ENCODE measurements around the gene NOS1AP.

- no peak for TF ChIP-seq FOXM1 (IDR thresholded peaks at IDR 0.05; ENCODE audit: low read depth)
- no peak for TF ChIP-seq RCOR1 (IDR thresholded peaks at IDR 0.05; ENCODE audit: low read length)
- TF ChIP-seq, protein P1, sequence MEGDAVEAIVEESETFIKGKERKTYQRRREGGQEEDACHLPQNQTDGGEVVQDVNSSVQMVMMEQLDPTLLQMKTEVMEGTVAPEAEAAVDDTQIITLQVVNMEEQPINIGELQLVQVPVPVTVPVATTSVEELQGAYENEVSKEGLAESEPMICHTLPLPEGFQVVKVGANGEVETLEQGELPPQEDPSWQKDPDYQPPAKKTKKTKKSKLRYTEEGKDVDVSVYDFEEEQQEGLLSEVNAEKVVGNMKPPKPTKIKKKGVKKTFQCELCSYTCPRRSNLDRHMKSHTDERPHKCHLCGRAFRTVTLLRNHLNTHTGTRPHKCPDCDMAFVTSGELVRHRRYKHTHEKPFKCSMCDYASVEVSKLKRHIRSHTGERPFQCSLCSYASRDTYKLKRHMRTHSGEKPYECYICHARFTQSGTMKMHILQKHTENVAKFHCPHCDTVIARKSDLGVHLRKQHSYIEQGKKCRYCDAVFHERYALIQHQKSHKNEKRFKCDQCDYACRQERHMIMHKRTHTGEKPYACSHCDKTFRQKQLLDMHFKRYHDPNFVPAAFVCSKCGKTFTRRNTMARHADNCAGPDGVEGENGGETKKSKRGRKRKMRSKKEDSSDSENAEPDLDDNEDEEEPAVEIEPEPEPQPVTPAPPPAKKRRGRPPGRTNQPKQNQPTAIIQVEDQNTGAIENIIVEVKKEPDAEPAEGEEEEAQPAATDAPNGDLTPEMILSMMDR (IDR thresholded peaks at IDR 0.05), result no peak
- TF ChIP-seq POLR2AphosphoS5 (IDR thresholded peaks at IDR 0.05; ENCODE audit: low read depth, low read length), result no peak
- TF ChIP-seq, protein P2, sequence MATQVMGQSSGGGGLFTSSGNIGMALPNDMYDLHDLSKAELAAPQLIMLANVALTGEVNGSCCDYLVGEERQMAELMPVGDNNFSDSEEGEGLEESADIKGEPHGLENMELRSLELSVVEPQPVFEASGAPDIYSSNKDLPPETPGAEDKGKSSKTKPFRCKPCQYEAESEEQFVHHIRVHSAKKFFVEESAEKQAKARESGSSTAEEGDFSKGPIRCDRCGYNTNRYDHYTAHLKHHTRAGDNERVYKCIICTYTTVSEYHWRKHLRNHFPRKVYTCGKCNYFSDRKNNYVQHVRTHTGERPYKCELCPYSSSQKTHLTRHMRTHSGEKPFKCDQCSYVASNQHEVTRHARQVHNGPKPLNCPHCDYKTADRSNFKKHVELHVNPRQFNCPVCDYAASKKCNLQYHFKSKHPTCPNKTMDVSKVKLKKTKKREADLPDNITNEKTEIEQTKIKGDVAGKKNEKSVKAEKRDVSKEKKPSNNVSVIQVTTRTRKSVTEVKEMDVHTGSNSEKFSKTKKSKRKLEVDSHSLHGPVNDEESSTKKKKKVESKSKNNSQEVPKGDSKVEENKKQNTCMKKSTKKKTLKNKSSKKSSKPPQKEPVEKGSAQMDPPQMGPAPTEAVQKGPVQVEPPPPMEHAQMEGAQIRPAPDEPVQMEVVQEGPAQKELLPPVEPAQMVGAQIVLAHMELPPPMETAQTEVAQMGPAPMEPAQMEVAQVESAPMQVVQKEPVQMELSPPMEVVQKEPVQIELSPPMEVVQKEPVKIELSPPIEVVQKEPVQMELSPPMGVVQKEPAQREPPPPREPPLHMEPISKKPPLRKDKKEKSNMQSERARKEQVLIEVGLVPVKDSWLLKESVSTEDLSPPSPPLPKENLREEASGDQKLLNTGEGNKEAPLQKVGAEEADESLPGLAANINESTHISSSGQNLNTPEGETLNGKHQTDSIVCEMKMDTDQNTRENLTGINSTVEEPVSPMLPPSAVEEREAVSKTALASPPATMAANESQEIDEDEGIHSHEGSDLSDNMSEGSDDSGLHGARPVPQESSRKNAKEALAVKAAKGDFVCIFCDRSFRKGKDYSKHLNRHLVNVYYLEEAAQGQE (IDR thresholded peaks at IDR 0.05; ENCODE audit: low read depth, low read length), result no peak
- TF ChIP-seq, protein P3, sequence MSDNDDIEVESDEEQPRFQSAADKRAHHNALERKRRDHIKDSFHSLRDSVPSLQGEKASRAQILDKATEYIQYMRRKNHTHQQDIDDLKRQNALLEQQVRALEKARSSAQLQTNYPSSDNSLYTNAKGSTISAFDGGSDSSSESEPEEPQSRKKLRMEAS (IDR thresholded peaks at IDR 0.05; ENCODE audit: low read depth), result no peak
- no peak for TF ChIP-seq YY1 (IDR thresholded peaks at IDR 0.05; ENCODE audit: low read depth)
- no peak for TF ChIP-seq TCF12 (IDR thresholded peaks at IDR 0.05)
- no peak for TF ChIP-seq EZH2phosphoT487 (IDR thresholded peaks at IDR 0.05; ENCODE audit: borderline replicate concordance, low read depth)
- no peak for TF ChIP-seq GABPA (IDR thresholded peaks at IDR 0.05; ENCODE audit: low read depth)
- no peak for TF ChIP-seq PBX3 (IDR thresholded peaks at IDR 0.05)
- no peak for TF ChIP-seq CHD2 (IDR thresholded peaks at IDR 0.05; ENCODE audit: low read length, partially characterized antibody)
- TF ChIP-seq NFIC (IDR thresholded peaks at IDR 0.05; ENCODE audit: borderline replicate concordance), result no peak
- no peak for TF ChIP-seq EP300 (IDR thresholded peaks at IDR 0.05; ENCODE audit: borderline replicate concordance in 1 of 2, low read depth in 1 of 2, low read length in 1 of 2)
Measured at GRCh38 chr1:162258394-162258793, 188.9 kb downstream of the NOS1AP start.

All from SK-N-SH (cell line).